HepG2 (cell line): ENCODE results near the gene IL2RA. TPM values are rescaled to one million over a fixed set of nuclear protein-coding genes. Genes with fewer than 3 reads are reported as not detected.

Experiments used
- ATAC-seq: fragments of 200-7000 bp; cut with Tn5 transposase; 3 replicates; pipeline ENCODE4 v1.9.1; 2020; ENCODE audit warnings: mild to moderate bottlenecking, moderate library complexity
- BruUV-seq: library from RNA; stranded (reverse); fragments of 400-500 nt; replicated peaks from 2 replicates; lab custom pipeline; 2021; lab: Mats Ljungman, UMichigan
- CTCF ChIA-PET: fragments of 300-600 bp; formaldehyde crosslinking; extraction: SDS; loops from one replicate; lab custom pipeline; 2021; ENCODE audit warnings: low total read pairs, inconsistent platforms, low intra/inter-chr PET ratio; lab: Yijun Ruan, JAX
- POLR2A ChIA-PET: fragments of 350-600 bp; sonication (Branson Sonifier 250); formaldehyde crosslinking; loops from one replicate; lab custom pipeline; 2020; ENCODE audit warnings: antibody characterized with exemption, inconsistent platforms; lab: Yijun Ruan, JAX
- DNase-seq: peaks from one replicate; pipeline ENCODE4 v3.0.0-alpha.2; 2015; ENCODE audit warnings: low spot score
- FAIRE-seq: peaks from 3 replicates; lab custom pipeline; 2011; peaks lifted over from hg19 to GRCh38; lab: Jason Lieb, UNC
- H2AFZ ChIP-seq: one replicate; pipeline ENCODE4 v1.6.1; 2011; ENCODE audit warnings: low read length, inconsistent platforms
- H3K27ac ChIP-seq: fragments of 300-600 bp; 3 replicates; pipeline ENCODE4 v1.8.0; 2011; ENCODE audit warnings: mixed run types, mild to moderate bottlenecking, mixed read lengths, low read length, inconsistent platforms; ENCODE audit not compliant: insufficient read depth; ENCODE audit errors: extremely low read length
- H3K27me3 ChIP-seq, 2 experiments: fragments of 200-600 bp in 1 of 2; 2 replicates in 1 of 2; 3 replicates in 1 of 2; pipeline versions ENCODE4 v1.6.0 to v1.8.0; 2011; ENCODE audit warnings: low read length in 2 of 2, mild to moderate bottlenecking in 2 of 2, moderate library complexity in 2 of 2, inconsistent platforms in 1 of 2; ENCODE audit not compliant: insufficient read depth in 2 of 2, control insufficient read depth in 1 of 2
- H3K36me3 ChIP-seq, 2 experiments: fragments of 200-600 bp in 1 of 2; replicated peaks in 1 of 2; 2 replicates in 1 of 2; 3 replicates in 1 of 2; pipeline versions ENCODE4 v1.5.1 to v1.8.0; 2011; ENCODE audit warnings: low read length in 2 of 2, inconsistent platforms in 1 of 2; ENCODE audit not compliant: insufficient read depth in 2 of 2, control insufficient read depth in 1 of 2
- H3K4me1 ChIP-seq: 2 replicates; pipeline ENCODE4 v1.5.1; 2012; ENCODE audit warnings: low read length, inconsistent platforms; ENCODE audit not compliant: insufficient read depth
- H3K4me2 ChIP-seq: 2 replicates; pipeline ENCODE4 v1.6.0; 2011; ENCODE audit warnings: low read depth, low read length, inconsistent platforms
- H3K4me3 ChIP-seq, 3 experiments: fragments of 200-600 bp in 1 of 3; sonication (generic), shearing (Covaris generic) in 1 of 3; replicated peaks in 1 of 3; 2 replicates each; pipeline ENCODE4 v1.5.1; 2011 to 2016; ENCODE audit warnings: low read length in 3 of 3, inconsistent platforms in 2 of 3, low read depth in 2 of 3, mild to moderate bottlenecking in 2 of 3, control low read depth in 1 of 3, mixed read lengths in 1 of 3; ENCODE audit not compliant: insufficient read depth in 1 of 3
- H3K79me2 ChIP-seq: one replicate; pipeline ENCODE4 v1.6.1; 2011; ENCODE audit warnings: low read length, inconsistent platforms; ENCODE audit not compliant: insufficient read depth
- H3K9ac ChIP-seq: 2 replicates; pipeline ENCODE4 v1.6.0; 2011; ENCODE audit warnings: mild to moderate bottlenecking, low read depth, low read length, inconsistent platforms; ENCODE audit not compliant: insufficient read depth
- H3K9me3 ChIP-seq: 2 replicates; pipeline ENCODE4 v1.5.1; 2012; ENCODE audit warnings: mild to moderate bottlenecking, low read length
- H4K20me1 ChIP-seq: 2 replicates; pipeline ENCODE4 v1.6.0; 2011; ENCODE audit warnings: inconsistent platforms, mild to moderate bottlenecking, low read length, moderate library complexity; ENCODE audit not compliant: insufficient read depth
- KAT2B ChIP-seq: fragments of 150-350 bp; IDR thresholded peaks from 2 replicates; pipeline ENCODE4 v1.6.1; 2014; ENCODE audit warnings: low read depth, low read length, borderline replicate concordance
- REXO4 ChIP-seq: sonication (generic); formaldehyde crosslinking; IDR thresholded peaks from 2 replicates; pipeline ENCODE4 v1.8.0; 2022; ENCODE audit warnings: missing genetic modification reagents, mild to moderate bottlenecking, borderline replicate concordance
- ZNF263 ChIP-seq: sonication (generic); formaldehyde crosslinking; IDR thresholded peaks from 2 replicates; pipeline ENCODE4 v1.4.0; 2020; ENCODE audit warnings: missing genetic modification reagents
- ZNF678 ChIP-seq: sonication (generic); formaldehyde crosslinking; IDR thresholded peaks from 2 replicates; pipeline ENCODE4 v1.4.0; 2020; ENCODE audit warnings: mild to moderate bottlenecking, missing genetic modification reagents
- WGBS: methylation state at CpG from one replicate; pipeline ENCODE4 v1.1.6; 2017; ENCODE audit warnings: low lambda C conversion rate; 5-methylcytosine and 5-hydroxymethylcytosine counted together
- in situ Hi-C: cut with HindIII; loops from 2 replicates; pipeline ENCODE4 v1.10.0; 2017; ENCODE audit warnings: low pct_unique_long_range_greater_than_20kb; ENCODE audit not compliant: extremely low pct_ligation_motif_present
- intact Hi-C: fragments of 100-400 bp; cut with micrococcal nuclease; formaldehyde crosslinking; loops from one replicate; pipeline ENCODE4 v1.10.0; 2022; ENCODE audit not compliant: unreplicated experiment
- polyA plus RNA-seq, 8 experiments: library from polyadenylated mRNA; depleted of rRNA in 3 of 8; stranded (reverse) in 7 of 8; unstranded in 1 of 8; fragments of >200 nt; fragmentation: Illumina TruSeq in 4 of 8; extraction: Trizol in 4 of 8; gene quantifications; 2 replicates each; pipeline versions ENCODE4 v1.2.1 to v1.2.3, GENCODE V29; 2011 to 2016; ENCODE audit warnings: low read depth in 4 of 8, missing spikeins in 1 of 8, mixed read lengths in 1 of 8; ENCODE audit not compliant: insufficient read depth in 1 of 8
- total RNA-seq, 5 experiments: library from RNA; depleted of rRNA; stranded (reverse); fragments of >200 nt; fragmentation: Illumina TruSeq; extraction: Trizol; gene quantifications; 2 replicates each; pipeline ENCODE4 v1.2.3, GENCODE V29; 2016; ENCODE audit warnings: low read depth in 1 of 5

IL2RA gene
- total and polyA plus RNA-seq, 2 of the 13 experiments (the other 11 are each of a cell fraction or from before 2014, with no cell fraction given) = not detected

DNA sequence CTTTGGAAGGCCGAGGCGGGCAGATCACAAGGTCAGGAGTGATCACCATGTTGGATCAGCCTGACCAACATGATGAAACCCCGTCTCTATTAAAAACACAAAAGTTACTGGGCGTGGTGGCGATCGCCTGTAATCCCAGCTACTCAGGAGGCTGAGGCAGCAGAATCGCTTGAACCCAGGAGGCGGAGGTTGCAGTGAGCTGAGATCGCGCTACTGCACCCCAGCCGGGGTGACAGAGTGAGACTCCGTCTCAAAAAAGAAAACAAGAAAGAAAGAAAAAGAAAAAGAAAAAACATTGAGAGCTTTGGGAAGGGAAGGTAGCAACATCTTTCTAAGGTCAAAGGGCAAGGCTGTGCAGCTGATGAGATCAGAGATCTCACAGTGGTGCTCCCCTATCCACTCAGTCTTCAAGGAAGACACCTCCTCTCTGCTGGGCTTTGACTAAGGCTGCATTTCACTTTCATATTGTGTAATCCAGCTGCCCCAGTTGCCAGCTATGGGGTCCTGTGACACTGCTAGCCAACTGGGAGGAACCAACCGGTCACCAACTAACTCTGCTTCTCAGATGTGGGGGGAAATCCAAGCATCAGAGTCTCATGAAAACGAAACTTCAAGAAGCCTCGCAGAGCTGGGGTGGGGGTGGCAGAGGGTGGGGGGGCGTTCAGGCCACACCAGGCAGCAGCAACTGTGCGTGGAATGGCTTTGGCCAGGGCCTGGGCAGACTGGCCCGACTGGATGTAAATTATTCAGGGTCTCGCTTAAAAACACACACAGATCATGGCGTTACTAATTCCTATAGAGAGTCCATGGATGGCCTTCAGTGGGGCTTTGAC lies 86.3 kb downstream of the IL2RA start:
- Histone ChIP-seq H3K27me3 (peaks cover 5 to 35% of the 10 kb centered on the region in 2 experiments; a peak in 4 of 5 replicates), H3K4me3 (0 out of 6 replicates have a peak overlapping the region, but pooled peaks of 1 of the 3 experiments have one; percentile 79), H2AFZ (no peak overlapping the region), H3K4me2 (no peak overlapping the region), H3K36me3 (no peaks in the 10 kb centered on the region), H3K4me1 (peaks cover 12% of the 10 kb centered on the region), H3K9ac (no peak overlapping the region), H3K9me3 (no peaks in the 10 kb centered on the region), H4K20me1 (no peaks in the 10 kb centered on the region), H3K27ac (no peak overlapping the region), H3K79me2 (no peaks in the 10 kb centered on the region)
- ATAC-seq (no peak), FAIRE-seq (no peak), DNase-seq (no peak)
- intact Hi-C loops (no loop called here), in situ Hi-C loops (no loop called here)
- BruUV-seq = no TSS peak
- CTCF ChIA-PET = no interaction called here
- WGBS = 65% methylated on average over 20 of the region's 20 CpGs
- TF ChIP-seq REXO4 (CRISPR knock-in tag) (no peak), ZNF263 (CRISPR knock-in tag) (0 out of 2 replicates have a peak, but pooled peaks have one; percentile 38)
- POLR2A ChIA-PET = no interaction called here

DNA sequence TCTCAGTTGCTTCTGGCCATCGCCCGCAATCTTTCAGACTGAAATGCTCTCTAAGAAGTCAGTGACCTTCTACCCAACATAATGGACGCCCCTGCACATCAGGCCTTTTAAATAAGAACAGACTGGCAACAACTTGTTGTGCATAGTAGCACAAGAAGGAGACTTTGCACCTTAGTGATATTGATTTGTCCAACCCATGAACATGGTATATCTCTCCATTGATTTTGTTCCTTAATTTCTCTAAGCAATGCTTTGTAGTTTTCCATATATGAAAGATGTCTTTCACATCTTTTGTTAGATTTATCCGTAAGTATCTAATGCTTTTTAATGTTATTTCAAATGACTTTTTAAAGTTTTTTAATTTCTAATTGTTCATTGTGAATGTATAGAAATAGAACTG lies 89.1 kb downstream of the IL2RA start:
- WGBS = 57% methylated on average over 4 of the region's 4 CpGs
- intact Hi-C loops (no loop called here), in situ Hi-C loops (no loop called here)
- Histone ChIP-seq H3K4me3 (no peak overlapping the region), H3K36me3 (no peaks in the 10 kb centered on the region), H4K20me1 (no peaks in the 10 kb centered on the region), H3K27me3 (peaks cover 4 to 17% of the 10 kb centered on the region in 2 experiments; a peak in 4 of 5 replicates), H2AFZ (no peak overlapping the region), H3K9me3 (no peaks in the 10 kb centered on the region), H3K27ac (no peak overlapping the region), H3K79me2 (no peaks in the 10 kb centered on the region), H3K4me2 (no peak overlapping the region), H3K9ac (no peak overlapping the region), H3K4me1 (peaks cover 16% of the 10 kb centered on the region)
- no TSS peak for BruUV-seq
- FAIRE-seq (no peak), ATAC-seq (no peak), DNase-seq (no peak)
- CTCF ChIA-PET = no interaction called here
- TF ChIP-seq KAT2B = peak; percentile 56; the same call in 1 of the 2 replicates
- TF ChIP-seq ZNF678 (CRISPR knock-in tag) = no peak
- POLR2A ChIA-PET = no interaction called here
